Hepatocyte (in vitro differentiated cells): Measurements from ENCODE around the gene ZC3H12C.

ENCODE experiments used
- EZH2phosphoT487 ChIP-seq: fragments of 200-600 bp; sonication (generic); IDR thresholded peaks from one replicate; pipeline ENCODE4 v1.6.1; 2018; ENCODE audit warnings: antibody characterized with exemption, mild to moderate bottlenecking, low read depth, moderate library complexity; ENCODE audit not compliant: unreplicated experiment, severe bottlenecking
- TF ChIP-seq, protein P1 (sequence below): fragments of 200-600 bp; sonication (generic); IDR thresholded peaks from 2 replicates; pipeline ENCODE4 v1.5.1; 2016; ENCODE audit warnings: antibody characterized with exemption, mild to moderate bottlenecking; ENCODE audit not compliant: poor library complexity

DNA sequence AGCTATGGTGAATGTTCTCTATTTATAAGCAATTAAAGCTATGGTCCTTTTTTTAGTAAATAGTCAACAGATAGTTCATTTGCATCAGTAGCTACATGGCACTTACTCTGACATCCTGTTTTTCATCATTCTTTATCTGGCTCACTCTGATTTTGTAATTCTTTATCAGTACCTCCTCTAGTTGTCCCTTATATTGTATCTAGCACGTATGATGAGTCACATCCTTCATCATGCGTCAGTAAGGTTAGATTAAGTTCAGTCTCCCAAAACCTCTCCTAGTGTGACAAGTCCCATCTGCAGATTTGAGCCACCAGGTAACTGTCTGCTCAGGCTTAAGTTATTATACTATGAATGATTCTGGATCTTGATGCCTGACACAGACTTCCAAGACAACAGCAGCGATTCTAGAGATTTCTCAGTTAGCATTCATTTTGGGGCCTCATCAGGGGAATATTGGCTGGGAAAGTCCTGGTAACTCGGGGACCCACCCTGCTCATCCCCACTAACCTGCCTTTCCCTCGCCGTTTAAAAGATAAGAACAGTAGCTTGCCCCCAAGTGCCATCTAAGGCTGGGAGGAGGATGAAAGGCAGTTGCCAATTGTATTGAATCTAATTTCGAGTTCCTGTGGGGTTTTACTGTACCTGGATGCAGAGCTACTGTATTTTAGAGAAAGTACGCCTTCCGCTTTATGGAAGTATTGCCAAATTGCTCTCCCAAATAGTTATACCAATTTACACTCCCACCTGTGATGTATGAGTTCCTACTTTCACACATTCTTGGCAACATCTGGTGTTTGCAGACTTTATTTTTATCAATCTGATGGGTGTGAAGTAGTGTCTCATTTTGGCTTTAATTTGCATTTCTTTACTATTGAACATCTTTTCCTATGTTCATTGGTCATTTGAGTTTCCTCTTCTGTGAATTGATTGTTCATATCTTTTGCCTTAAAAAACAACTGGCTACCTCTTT, 55.9 kb downstream of the ZC3H12C start:
- TF ChIP-seq, protein P1, sequence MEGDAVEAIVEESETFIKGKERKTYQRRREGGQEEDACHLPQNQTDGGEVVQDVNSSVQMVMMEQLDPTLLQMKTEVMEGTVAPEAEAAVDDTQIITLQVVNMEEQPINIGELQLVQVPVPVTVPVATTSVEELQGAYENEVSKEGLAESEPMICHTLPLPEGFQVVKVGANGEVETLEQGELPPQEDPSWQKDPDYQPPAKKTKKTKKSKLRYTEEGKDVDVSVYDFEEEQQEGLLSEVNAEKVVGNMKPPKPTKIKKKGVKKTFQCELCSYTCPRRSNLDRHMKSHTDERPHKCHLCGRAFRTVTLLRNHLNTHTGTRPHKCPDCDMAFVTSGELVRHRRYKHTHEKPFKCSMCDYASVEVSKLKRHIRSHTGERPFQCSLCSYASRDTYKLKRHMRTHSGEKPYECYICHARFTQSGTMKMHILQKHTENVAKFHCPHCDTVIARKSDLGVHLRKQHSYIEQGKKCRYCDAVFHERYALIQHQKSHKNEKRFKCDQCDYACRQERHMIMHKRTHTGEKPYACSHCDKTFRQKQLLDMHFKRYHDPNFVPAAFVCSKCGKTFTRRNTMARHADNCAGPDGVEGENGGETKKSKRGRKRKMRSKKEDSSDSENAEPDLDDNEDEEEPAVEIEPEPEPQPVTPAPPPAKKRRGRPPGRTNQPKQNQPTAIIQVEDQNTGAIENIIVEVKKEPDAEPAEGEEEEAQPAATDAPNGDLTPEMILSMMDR = no peak
- no peak for TF ChIP-seq EZH2phosphoT487
